ENCODE data around the gene TMPRSS11D. TPM values are rescaled to one million over a fixed set of nuclear protein-coding genes. Genes with fewer than 3 reads are reported as not detected.

TMPRSS11D gene
- total RNA-seq, 4 donors from 2014 or later, result not detected

- in situ Hi-C loops (cut with MboI; ENCODE audit: low sequenced_read_pairs in 4 of 4), result no loop called here
- no peak for TF ChIP-seq POLR2A (IDR thresholded peaks at IDR 0.05)
- no peak for TF ChIP-seq CTCF (IDR thresholded peaks at IDR 0.05 in 4 of 5, conservative IDR thresholded peaks at IDR 0.05 in 1 of 5)
- ATAC-seq, result no peak
Measured at GRCh38 chr4:67927251-67927650, 43.4 kb upstream of the TMPRSS11D start.

GRCh38 chr4:67926485-67926884 lies 42.7 kb upstream of the TMPRSS11D start:
- DNase-seq, result no peak
- ATAC-seq, result no peak
- TF ChIP-seq CTCF (IDR thresholded peaks at IDR 0.05 in 4 of 5, conservative IDR thresholded peaks at IDR 0.05 in 1 of 5), result no peak
- TF ChIP-seq POLR2A (IDR thresholded peaks at IDR 0.05), result no peak
- H3K27ac ChIP-seq, result no peak overlapping the region
- H3K4me1 ChIP-seq, result no peaks in the 10 kb centered on the region
- no peaks in the 10 kb centered on the region for H3K36me3 ChIP-seq
- H3K27me3 ChIP-seq, result no peaks in the 10 kb centered on the region
- H3K9me3 ChIP-seq, result no peaks in the 10 kb centered on the region
- intact Hi-C loops (cut with DNase I; ENCODE audit: low total_unique reads) (no loop called here), in situ Hi-C loops (cut with MboI; ENCODE audit: low sequenced_read_pairs in 4 of 4) (no loop called here)
- H3K4me3 ChIP-seq, result no peak overlapping the region

More at GRCh38 chr4:67927251-67927650, 43.4 kb upstream of the TMPRSS11D start:
- Histone ChIP-seq H3K27ac (no peak overlapping the region), H3K9me3 (no peaks in the 10 kb centered on the region), H3K36me3 (no peaks in the 10 kb centered on the region), H3K4me3 (no peak overlapping the region), H3K4me1 (no peaks in the 10 kb centered on the region), H3K27me3 (no peaks in the 10 kb centered on the region)
- intact Hi-C loops (cut with DNase I; ENCODE audit: low total_unique reads), result no loop called here
- no peak for DNase-seq

- in situ Hi-C loops (cut with MboI; ENCODE audit: low sequenced_read_pairs in 4 of 4) (no loop called here), intact Hi-C loops (cut with DNase I; ENCODE audit: low total_unique reads) (no loop called here)
- Histone ChIP-seq H3K27ac (no peak overlapping the region), H3K4me3 (no peak overlapping the region), H3K36me3 (no peaks in the 10 kb centered on the region), H3K4me1 (no peaks in the 10 kb centered on the region), H3K9me3 (no peaks in the 10 kb centered on the region), H3K27me3 (no peaks in the 10 kb centered on the region)
- TF ChIP-seq POLR2A (IDR thresholded peaks at IDR 0.05) (no peak), CTCF (IDR thresholded peaks at IDR 0.05 in 4 of 5, conservative IDR thresholded peaks at IDR 0.05 in 1 of 5) (no peak)
- DNase-seq (no peak), ATAC-seq (no peak)
Measured at GRCh38 chr4:67922697-67923096, 38.9 kb upstream of the TMPRSS11D start.

- Histone ChIP-seq H3K4me3 (no peak overlapping the region), H3K27me3 (no peaks in the 10 kb centered on the region), H3K4me1 (no peaks in the 10 kb centered on the region), H3K9me3 (no peaks in the 10 kb centered on the region), H3K27ac (no peak overlapping the region), H3K36me3 (no peaks in the 10 kb centered on the region)
- TF ChIP-seq POLR2A (IDR thresholded peaks at IDR 0.05) (no peak), CTCF (IDR thresholded peaks at IDR 0.05 in 4 of 5, conservative IDR thresholded peaks at IDR 0.05 in 1 of 5) (no peak)
- intact Hi-C loops (cut with DNase I; ENCODE audit: low total_unique reads) (no loop called here), in situ Hi-C loops (cut with MboI; ENCODE audit: low sequenced_read_pairs in 4 of 4) (no loop called here)
- ATAC-seq (no peak), DNase-seq (no peak)
Measured at GRCh38 chr4:67918428-67918827, 34.6 kb upstream of the TMPRSS11D start.

- TF ChIP-seq POLR2A (IDR thresholded peaks at IDR 0.05) (no peak), CTCF (IDR thresholded peaks at IDR 0.05 in 4 of 5, conservative IDR thresholded peaks at IDR 0.05 in 1 of 5) (no peak)
- in situ Hi-C loops (cut with MboI; ENCODE audit: low sequenced_read_pairs in 4 of 4) (no loop called here), intact Hi-C loops (cut with DNase I; ENCODE audit: low total_unique reads) (no loop called here)
- no peak overlapping the region for H3K4me3 ChIP-seq
- no peak for ATAC-seq
- DNase-seq, result no peak
- no peaks in the 10 kb centered on the region for H3K4me1 ChIP-seq
- no peaks in the 10 kb centered on the region for H3K27me3 ChIP-seq
- no peak overlapping the region for H3K27ac ChIP-seq
- H3K9me3 ChIP-seq, result no peaks in the 10 kb centered on the region
- no peaks in the 10 kb centered on the region for H3K36me3 ChIP-seq
Measured at GRCh38 chr4:67915400-67915966, 31.7 kb upstream of the TMPRSS11D start.

Data from gastrocnemius medialis (tissue), 4 donors.